GM23338 (cell line): Measurements from ENCODE around the gene CERS5.

Experiments used
- EZH2 ChIP-seq: fragments of 200-600 bp; sonication (generic); IDR thresholded peaks from one replicate; pipeline ENCODE4 v1.8.0; 2017; ENCODE audit warnings: antibody characterized with exemption, mild to moderate bottlenecking, low read depth; ENCODE audit not compliant: unreplicated experiment
- POLR2AphosphoS5 ChIP-seq: IDR thresholded peaks from 2 replicates; pipeline ENCODE4 v1.6.1; 2016; ENCODE audit warnings: antibody characterized with exemption, low read depth
- TF ChIP-seq, protein P1 (sequence below), 2 experiments: fragments of 200-600 bp in 1 of 2; sonication (generic) in 1 of 2; conservative IDR thresholded peaks; 2 replicates each; pipeline versions ENCODE4 v1.5.1 to v1.6.1; 2016 to 2017; ENCODE audit warnings: antibody characterized with exemption in 2 of 2, low read depth in 2 of 2, mild to moderate bottlenecking in 2 of 2, moderate library complexity in 1 of 2

- TF ChIP-seq EZH2 (no peak), POLR2AphosphoS5 (no peak)
- TF ChIP-seq, protein P1, sequence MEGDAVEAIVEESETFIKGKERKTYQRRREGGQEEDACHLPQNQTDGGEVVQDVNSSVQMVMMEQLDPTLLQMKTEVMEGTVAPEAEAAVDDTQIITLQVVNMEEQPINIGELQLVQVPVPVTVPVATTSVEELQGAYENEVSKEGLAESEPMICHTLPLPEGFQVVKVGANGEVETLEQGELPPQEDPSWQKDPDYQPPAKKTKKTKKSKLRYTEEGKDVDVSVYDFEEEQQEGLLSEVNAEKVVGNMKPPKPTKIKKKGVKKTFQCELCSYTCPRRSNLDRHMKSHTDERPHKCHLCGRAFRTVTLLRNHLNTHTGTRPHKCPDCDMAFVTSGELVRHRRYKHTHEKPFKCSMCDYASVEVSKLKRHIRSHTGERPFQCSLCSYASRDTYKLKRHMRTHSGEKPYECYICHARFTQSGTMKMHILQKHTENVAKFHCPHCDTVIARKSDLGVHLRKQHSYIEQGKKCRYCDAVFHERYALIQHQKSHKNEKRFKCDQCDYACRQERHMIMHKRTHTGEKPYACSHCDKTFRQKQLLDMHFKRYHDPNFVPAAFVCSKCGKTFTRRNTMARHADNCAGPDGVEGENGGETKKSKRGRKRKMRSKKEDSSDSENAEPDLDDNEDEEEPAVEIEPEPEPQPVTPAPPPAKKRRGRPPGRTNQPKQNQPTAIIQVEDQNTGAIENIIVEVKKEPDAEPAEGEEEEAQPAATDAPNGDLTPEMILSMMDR (conservative IDR thresholded peaks at IDR 0.05; ENCODE audit: low read depth in 2 of 2) = no peak
Observed at GRCh38 chr12:50205648-50206047, 38.5 kb upstream of the CERS5 start.
